ENCODE measurements around the gene CADM4. TPM values are rescaled to one million over a fixed set of nuclear protein-coding genes. Genes with fewer than 3 reads are reported as not detected.

Gene CADM4
- total RNA-seq, 8 experiments from 2014 or later, result 1.0 to 91.6 (median 70.8) TPM

- ATAC-seq (replicated peaks in 6 of 8), result no peak
- Histone ChIP-seq H3K27ac (no peak overlapping the region), H3K4me3 (no peak overlapping the region), H3K4me1 (replicated peaks in 1 of 2) (peaks cover 0 to 3% of the 10 kb centered on the region in 2 donors)
- in situ Hi-C loops (cut with MboI; ENCODE audit: low pct_unique_long_range_greater_than_20kb in 2 of 9, low sequenced_read_pairs in 9 of 9, unreplicated experiment in 9 of 9), result no loop called here
- 73 to 100% (median 93%) methylated on average over 1 to 6 of the region's 8 CpGs; no CpG with 5 or more reads in 3 of the 10 experiments for WGBS, 10 experiments
These were observed 34.5 kb upstream of the CADM4 start for GRCh38 chr19:43674183-43674582.

GRCh38 chr19:43673637-43674036 lies 34.0 kb upstream of the CADM4 start:
- in situ Hi-C loops (cut with MboI; ENCODE audit: low pct_unique_long_range_greater_than_20kb in 2 of 9, low sequenced_read_pairs in 9 of 9, unreplicated experiment in 9 of 9), result no loop called here
- H3K4me1 ChIP-seq (replicated peaks in 1 of 2), result peaks cover 0 to 3% of the 10 kb centered on the region in 2 donors
- no peak for ATAC-seq (replicated peaks in 6 of 8)
- WGBS, 10 experiments, result 20 to 83% (median 53%) methylated on average over 1 to 3 of the region's 3 CpGs; no CpG with 5 or more reads in 4 of the 10 experiments
- H3K4me3 ChIP-seq, result no peak overlapping the region
- no peak overlapping the region for H3K27ac ChIP-seq

- no peak for ATAC-seq (replicated peaks in 6 of 8)
- Histone ChIP-seq H3K4me1 (replicated peaks in 1 of 2) (peaks cover 0 to 6% of the 10 kb centered on the region in 2 donors), H3K4me3 (no peak overlapping the region), H3K27ac (no peak overlapping the region)
- 20 to 80% (median 41%) methylated on average over 1 to 4 of the region's 6 CpGs; no CpG with 5 or more reads in 2 of the 10 experiments for WGBS, 10 experiments
- in situ Hi-C loops (cut with MboI; ENCODE audit: low pct_unique_long_range_greater_than_20kb in 2 of 9, low sequenced_read_pairs in 9 of 9, unreplicated experiment in 9 of 9), result no loop called here
These were observed 32.5 kb upstream of the CADM4 start for GRCh38 chr19:43672061-43672679.

GRCh38 chr19:43668406-43669109 lies 28.9 kb upstream of the CADM4 start:
- peak; percentile 73 to 91 (median 90) for ATAC-seq (replicated peaks in 6 of 8)
- in situ Hi-C loops (cut with MboI; ENCODE audit: low pct_unique_long_range_greater_than_20kb in 2 of 9, low sequenced_read_pairs in 9 of 9, unreplicated experiment in 9 of 9), result no loop called here
- Histone ChIP-seq H3K4me3 (peak overlapping the region; percentile 31 to 41 (median 34)), H3K27ac (peak overlapping the region in 1 of 2 donors; percentile 29), H3K4me1 (replicated peaks in 1 of 2) (peaks cover 0 to 6% of the 10 kb centered on the region in 2 donors)
- 0 to 1% methylated on average over 8 to 14 of the region's 44 CpGs; no CpG with 5 or more reads in 8 of the 10 experiments for WGBS, 10 experiments

GRCh38 chr19:43667876-43668405 lies 28.3 kb upstream of the CADM4 start:
- H3K4me1 ChIP-seq (replicated peaks in 1 of 2), result peaks cover 0 to 6% of the 10 kb centered on the region in 2 donors
- ATAC-seq (replicated peaks in 6 of 8), result peak in 1 of 8 experiments; percentile 0
- WGBS, 10 experiments, result 0 to 56% (median 14%) methylated on average over 1 to 20 of the region's 29 CpGs
- no peak overlapping the region for H3K27ac ChIP-seq
- peak overlapping the region; percentile 27 to 41 (median 33) for H3K4me3 ChIP-seq
- in situ Hi-C loops (cut with MboI; ENCODE audit: low pct_unique_long_range_greater_than_20kb in 2 of 9, low sequenced_read_pairs in 9 of 9, unreplicated experiment in 9 of 9), result no loop called here

- Histone ChIP-seq H3K27ac (no peak overlapping the region), H3K4me3 (peak overlapping the region in 4 of 5 donors; percentile 27 to 41 (median 32)), H3K4me1 (replicated peaks in 1 of 2) (peaks cover 0 to 6% of the 10 kb centered on the region in 2 donors)
- 51 to 100% (median 76%) methylated on average over 3 to 18 of the region's 26 CpGs; no CpG with 5 or more reads in 4 of the 10 experiments for WGBS, 10 experiments
- no peak for ATAC-seq (replicated peaks in 6 of 8)
- in situ Hi-C loops (cut with MboI; ENCODE audit: low pct_unique_long_range_greater_than_20kb in 2 of 9, low sequenced_read_pairs in 9 of 9, unreplicated experiment in 9 of 9), result no loop called here
These were observed 27.7 kb upstream of the CADM4 start for GRCh38 chr19:43667126-43667875.

- Histone ChIP-seq H3K27ac (no peak overlapping the region), H3K4me3 (no peak overlapping the region), H3K4me1 (replicated peaks in 1 of 2) (peaks cover 0 to 3% of the 10 kb centered on the region in 2 donors)
- WGBS, 10 experiments, result 71 to 97% (median 83%) methylated on average over 1 to 5 of the region's 7 CpGs; no CpG with 5 or more reads in 2 of the 10 experiments
- in situ Hi-C loops (cut with MboI; ENCODE audit: low pct_unique_long_range_greater_than_20kb in 2 of 9, low sequenced_read_pairs in 9 of 9, unreplicated experiment in 9 of 9), result no loop called here
- no peak for ATAC-seq (replicated peaks in 6 of 8)
These were observed 24.4 kb upstream of the CADM4 start for GRCh38 chr19:43664018-43664417.

- 86 to 100% (median 90%) methylated on average over 1 to 5 of the region's 6 CpGs; no CpG with 5 or more reads in 2 of the 10 experiments for WGBS, 10 experiments
- in situ Hi-C loops (cut with MboI; ENCODE audit: low pct_unique_long_range_greater_than_20kb in 2 of 9, low sequenced_read_pairs in 9 of 9, unreplicated experiment in 9 of 9), result no loop called here
These were observed 22.8 kb upstream of the CADM4 start for GRCh38 chr19:43662487-43662886.

GRCh38 chr19:43660971-43661360 lies 21.3 kb upstream of the CADM4 start:
- no peak overlapping the region for H3K27ac ChIP-seq
- no peaks in the 10 kb centered on the region for H3K4me1 ChIP-seq (replicated peaks in 1 of 2)
- no peak for ATAC-seq (replicated peaks in 6 of 8)
- H3K4me3 ChIP-seq, result no peak overlapping the region
- 58 to 100% (median 89%) methylated on average over 1 to 6 of the region's 6 CpGs; no CpG with 5 or more reads in 2 of the 10 experiments for WGBS, 10 experiments
- in situ Hi-C loops (cut with MboI; ENCODE audit: low pct_unique_long_range_greater_than_20kb in 2 of 9, low sequenced_read_pairs in 9 of 9, unreplicated experiment in 9 of 9), result no loop called here

More at GRCh38 chr19:43662487-43662886, 22.8 kb upstream of the CADM4 start:
- Histone ChIP-seq H3K27ac (no peak overlapping the region), H3K4me3 (no peak overlapping the region), H3K4me1 (replicated peaks in 1 of 2) (peaks cover 0 to 2% of the 10 kb centered on the region in 2 donors)
- peak in 6 of 8 experiments; percentile 16 to 67 (median 32) for ATAC-seq (replicated peaks in 6 of 8)

- WGBS, 10 experiments, result 62 to 100% (median 100%) methylated on average over 1 to 4 of the region's 7 CpGs
- no peaks in the 10 kb centered on the region for H3K4me1 ChIP-seq (replicated peaks in 1 of 2)
- ATAC-seq (replicated peaks in 6 of 8), result no peak
- H3K27ac ChIP-seq, result no peak overlapping the region
- in situ Hi-C loops (cut with MboI; ENCODE audit: low pct_unique_long_range_greater_than_20kb in 2 of 9, low sequenced_read_pairs in 9 of 9, unreplicated experiment in 9 of 9), result no loop called here
- no peak overlapping the region for H3K4me3 ChIP-seq
These were observed 20.8 kb upstream of the CADM4 start for GRCh38 chr19:43660301-43660970.

- H3K4me1 ChIP-seq (replicated peaks in 1 of 2), result no peaks in the 10 kb centered on the region
- no peak overlapping the region for H3K27ac ChIP-seq
- ATAC-seq (replicated peaks in 6 of 8), result no peak
- no peak overlapping the region for H3K4me3 ChIP-seq
- WGBS, 10 experiments, result 78 to 100% (median 97%) methylated on average over 1 to 8 of the region's 8 CpGs; no CpG with 5 or more reads in 4 of the 10 experiments
- in situ Hi-C loops (cut with MboI; ENCODE audit: low pct_unique_long_range_greater_than_20kb in 2 of 9, low sequenced_read_pairs in 9 of 9, unreplicated experiment in 9 of 9), result no loop called here
These were observed 18.8 kb upstream of the CADM4 start for GRCh38 chr19:43658494-43658893.

- no peak overlapping the region for H3K27ac ChIP-seq
- WGBS, 10 experiments, result 80 to 100% (median 83%) methylated on average over 1 to 2 of the region's 2 CpGs; no CpG with 5 or more reads in 5 of the 10 experiments
- no peaks in the 10 kb centered on the region for H3K4me1 ChIP-seq (replicated peaks in 1 of 2)
- no peak overlapping the region for H3K4me3 ChIP-seq
- in situ Hi-C loops (cut with MboI; ENCODE audit: low pct_unique_long_range_greater_than_20kb in 2 of 9, low sequenced_read_pairs in 9 of 9, unreplicated experiment in 9 of 9), result no loop called here
- no peak for ATAC-seq (replicated peaks in 6 of 8)
These were observed 18.4 kb upstream of the CADM4 start for GRCh38 chr19:43658001-43658400.

Data from motor neuron (in vitro differentiated cells).